ENCODE results near the gene ARHGEF1. TPM values are rescaled to one million over a fixed set of nuclear protein-coding genes. Genes with fewer than 3 reads are reported as not detected.

The ARHGEF1 gene
- total RNA-seq, 1 donor from 2014 or later = 114 TPM

DNA sequence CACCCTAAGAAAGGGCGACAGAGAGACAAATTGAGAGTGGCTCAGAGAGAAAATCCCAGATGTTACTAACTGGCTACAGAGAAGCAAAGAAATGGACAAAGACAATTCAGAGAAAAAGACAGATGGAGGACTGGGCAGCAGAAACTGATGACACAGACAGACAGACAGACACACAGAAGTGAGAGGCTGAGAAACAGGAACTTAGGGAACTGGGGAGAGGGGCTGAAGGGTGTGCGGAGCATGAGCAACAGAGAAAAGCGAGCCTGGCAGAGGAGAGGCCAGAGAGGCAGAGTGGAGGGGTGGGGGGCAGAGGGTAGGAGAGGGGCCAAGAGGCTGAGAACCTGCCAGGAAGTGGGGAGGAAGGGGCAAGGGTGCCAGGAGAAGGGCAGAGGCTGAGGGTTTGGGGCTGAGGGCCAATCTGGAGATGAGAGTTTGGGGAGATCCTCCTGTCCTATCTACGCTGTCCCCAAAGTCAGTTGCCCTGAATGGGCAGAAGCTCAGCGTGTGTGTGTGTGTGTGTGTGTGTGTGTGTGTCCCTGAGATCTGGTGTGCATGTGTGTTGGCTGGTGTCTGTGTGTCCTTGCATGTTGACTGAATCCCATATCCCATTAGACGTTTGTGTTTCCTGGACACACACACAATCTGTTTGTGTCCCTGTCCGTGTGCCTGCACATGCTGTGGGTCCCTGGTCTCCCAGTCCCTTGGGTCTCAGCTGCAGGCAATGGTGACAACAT is 50.9 kb downstream of the ARHGEF1 start:
- no peaks in the 10 kb centered on the region for H3K9me3 ChIP-seq
- no peak overlapping the region for H3K4me3 ChIP-seq
- H3K27me3 ChIP-seq = peaks cover 19% of the 10 kb centered on the region
- H3K27ac ChIP-seq = no peak overlapping the region
- intact Hi-C loops (cut with DNase I) = no loop called here
- DNase-seq (ENCODE audit: extremely low spot score in 2 of 2) = no peak
- TF ChIP-seq POLR2AphosphoS5 (IDR thresholded peaks at IDR 0.05; ENCODE audit: insufficient read depth in 1 of 2, low read depth in 1 of 2) (no peak), POLR2A (IDR thresholded peaks at IDR 0.05) (no peak)
- TF ChIP-seq, protein P1, sequence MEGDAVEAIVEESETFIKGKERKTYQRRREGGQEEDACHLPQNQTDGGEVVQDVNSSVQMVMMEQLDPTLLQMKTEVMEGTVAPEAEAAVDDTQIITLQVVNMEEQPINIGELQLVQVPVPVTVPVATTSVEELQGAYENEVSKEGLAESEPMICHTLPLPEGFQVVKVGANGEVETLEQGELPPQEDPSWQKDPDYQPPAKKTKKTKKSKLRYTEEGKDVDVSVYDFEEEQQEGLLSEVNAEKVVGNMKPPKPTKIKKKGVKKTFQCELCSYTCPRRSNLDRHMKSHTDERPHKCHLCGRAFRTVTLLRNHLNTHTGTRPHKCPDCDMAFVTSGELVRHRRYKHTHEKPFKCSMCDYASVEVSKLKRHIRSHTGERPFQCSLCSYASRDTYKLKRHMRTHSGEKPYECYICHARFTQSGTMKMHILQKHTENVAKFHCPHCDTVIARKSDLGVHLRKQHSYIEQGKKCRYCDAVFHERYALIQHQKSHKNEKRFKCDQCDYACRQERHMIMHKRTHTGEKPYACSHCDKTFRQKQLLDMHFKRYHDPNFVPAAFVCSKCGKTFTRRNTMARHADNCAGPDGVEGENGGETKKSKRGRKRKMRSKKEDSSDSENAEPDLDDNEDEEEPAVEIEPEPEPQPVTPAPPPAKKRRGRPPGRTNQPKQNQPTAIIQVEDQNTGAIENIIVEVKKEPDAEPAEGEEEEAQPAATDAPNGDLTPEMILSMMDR (IDR thresholded peaks at IDR 0.05) = no peak
- peaks cover 13% of the 10 kb centered on the region for H3K4me1 ChIP-seq
- H3K36me3 ChIP-seq = no peaks in the 10 kb centered on the region

DNA sequence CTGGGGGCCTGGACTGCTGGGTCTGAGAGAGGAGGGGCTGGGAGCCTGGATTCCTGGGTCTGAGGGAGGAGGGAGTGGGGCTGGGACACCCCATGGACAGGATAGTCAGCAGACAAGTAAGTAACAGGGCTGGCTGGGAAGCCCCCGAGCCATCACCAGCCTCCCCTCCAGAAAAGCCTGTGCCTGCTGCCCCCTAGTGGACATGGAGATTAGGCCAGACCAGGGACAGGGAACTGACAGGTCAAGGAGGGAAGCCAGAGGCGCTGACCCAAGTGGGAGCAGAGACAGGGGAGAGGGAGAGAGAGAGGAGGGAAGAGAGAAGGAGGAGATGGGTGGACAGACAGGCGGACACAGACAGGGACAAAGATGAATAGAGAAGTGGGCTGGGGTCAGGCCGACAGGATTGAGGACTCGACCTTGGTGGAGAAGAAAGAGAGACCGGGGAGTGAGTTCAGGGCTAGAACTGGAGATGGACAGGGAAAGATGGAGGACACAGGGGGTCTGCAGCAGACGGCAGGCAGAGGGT is 51.9 kb downstream of the ARHGEF1 start:
- H3K27ac ChIP-seq = no peak overlapping the region
- H3K36me3 ChIP-seq = no peaks in the 10 kb centered on the region
- H3K27me3 ChIP-seq = peaks cover 22% of the 10 kb centered on the region
- H3K9me3 ChIP-seq = no peaks in the 10 kb centered on the region
- H3K4me3 ChIP-seq = no peak overlapping the region
- H3K4me1 ChIP-seq = peaks cover 11% of the 10 kb centered on the region
- intact Hi-C loops (cut with DNase I) = no loop called here
- no peak for DNase-seq (ENCODE audit: extremely low spot score in 2 of 2)
- TF ChIP-seq POLR2A (IDR thresholded peaks at IDR 0.05) (no peak), POLR2AphosphoS5 (IDR thresholded peaks at IDR 0.05; ENCODE audit: insufficient read depth in 1 of 2, low read depth in 1 of 2) (no peak)
- TF ChIP-seq, protein P1 (IDR thresholded peaks at IDR 0.05) = peak; percentile 41 to 57 (median 51)

DNA sequence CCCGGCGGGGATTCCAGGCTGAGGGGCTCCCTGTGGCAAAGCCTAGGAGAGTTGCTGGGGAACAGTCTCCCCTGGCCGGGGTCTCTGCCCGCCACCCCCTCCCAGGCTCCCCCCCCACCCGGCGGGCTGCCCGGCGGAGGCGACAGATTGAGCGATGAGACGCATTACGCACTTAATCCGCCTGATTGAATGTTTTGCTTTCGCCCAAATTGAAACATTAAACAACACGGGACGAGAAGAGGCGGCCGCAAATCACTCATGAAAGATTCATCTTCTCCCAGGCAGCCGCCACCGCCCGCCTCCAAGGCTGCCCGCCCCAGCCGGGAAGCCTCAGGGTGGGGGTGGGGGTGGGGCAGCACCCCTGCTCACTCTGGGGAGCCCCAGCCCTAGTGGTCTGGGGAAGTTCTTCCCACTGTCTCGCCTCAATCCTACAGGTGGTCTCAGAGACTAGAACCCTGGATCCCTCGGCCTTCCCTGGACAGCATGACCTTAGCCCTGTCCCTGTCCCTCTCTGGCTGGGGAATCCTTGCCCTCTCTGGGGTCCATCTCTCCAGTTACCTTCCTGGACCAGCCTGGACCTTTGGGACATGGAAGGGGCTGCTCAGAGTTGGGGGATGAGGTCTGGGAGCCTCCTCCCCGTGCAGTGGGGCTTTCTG is 52.9 kb downstream of the ARHGEF1 start:
- intact Hi-C loops (cut with DNase I) = no loop called here
- TF ChIP-seq, protein P1 (IDR thresholded peaks at IDR 0.05) = no peak
- TF ChIP-seq POLR2AphosphoS5 (IDR thresholded peaks at IDR 0.05; ENCODE audit: insufficient read depth in 1 of 2, low read depth in 1 of 2) (no peak), POLR2A (IDR thresholded peaks at IDR 0.05) (no peak)
- peaks cover 29% of the 10 kb centered on the region for H3K27me3 ChIP-seq
- no peaks in the 10 kb centered on the region for H3K36me3 ChIP-seq
- H3K9me3 ChIP-seq = no peaks in the 10 kb centered on the region
- H3K4me1 ChIP-seq = peaks cover 20% of the 10 kb centered on the region
- no peak overlapping the region for H3K27ac ChIP-seq
- no peak overlapping the region for H3K4me3 ChIP-seq
- no peak for DNase-seq (ENCODE audit: extremely low spot score in 2 of 2)

DNA sequence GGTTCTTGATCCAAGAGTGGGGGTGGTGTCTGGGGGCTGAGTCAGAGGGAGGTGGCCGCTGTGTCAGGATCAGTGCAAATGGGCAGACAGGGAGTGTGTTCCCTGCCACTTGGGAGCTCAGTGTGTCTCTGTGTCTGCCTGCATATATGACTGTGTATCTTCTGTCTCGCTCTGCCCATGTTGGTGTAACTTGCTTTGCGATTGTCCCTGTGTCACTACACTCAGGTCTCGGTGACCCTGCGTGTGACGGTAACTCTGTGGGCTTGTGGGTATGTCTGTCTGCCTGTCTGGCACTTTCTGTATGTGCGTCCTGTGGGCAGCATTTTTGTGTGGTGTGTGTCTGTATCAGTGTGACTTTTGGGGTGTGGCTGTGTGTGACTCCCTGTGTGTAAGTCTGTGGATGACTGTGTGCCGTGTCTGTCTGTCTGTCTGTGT is 53.4 kb downstream of the ARHGEF1 start:
- Histone ChIP-seq H3K36me3 (no peaks in the 10 kb centered on the region), H3K4me3 (no peak overlapping the region), H3K4me1 (peaks cover 26% of the 10 kb centered on the region), H3K27ac (no peak overlapping the region), H3K27me3 (peaks cover 25% of the 10 kb centered on the region), H3K9me3 (no peaks in the 10 kb centered on the region)
- intact Hi-C loops (cut with DNase I) = no loop called here
- DNase-seq (ENCODE audit: extremely low spot score in 2 of 2) = no peak
- TF ChIP-seq POLR2A (IDR thresholded peaks at IDR 0.05) (no peak), POLR2AphosphoS5 (IDR thresholded peaks at IDR 0.05; ENCODE audit: insufficient read depth in 1 of 2, low read depth in 1 of 2) (no peak)
- TF ChIP-seq, protein P1 (IDR thresholded peaks at IDR 0.05) = no peak
